ENCODE data around the gene TCAIM.

The TCAIM gene

GRCh38 chr3:44424758-44425157, 86.2 kb downstream of the TCAIM start:
- no peaks in the 10 kb centered on the region for H3K4me1 ChIP-seq (ENCODE audit: control insufficient read depth, insufficient read depth, low read length)
- no peaks in the 10 kb centered on the region for H3K27me3 ChIP-seq (ENCODE audit: control insufficient read depth, insufficient read depth, low read length)
- H3K4me3 ChIP-seq (ENCODE audit: low read length): no peak overlapping the region
- no CpG with 5 or more reads among the region's 3 CpGs for WGBS (ENCODE audit: insufficient coverage, insufficient read length)
- no peak for DNase-seq (ENCODE audit: low read depth, low spot score)
- no peaks in the 10 kb centered on the region for H3K36me3 ChIP-seq (ENCODE audit: control insufficient read depth, insufficient read depth, low read length)
- no peak overlapping the region for H3K27ac ChIP-seq (ENCODE audit: low read length)
- no peaks in the 10 kb centered on the region for H3K9me3 ChIP-seq (ENCODE audit: control insufficient read depth, insufficient read depth, low read length)

- Histone ChIP-seq H3K27ac (ENCODE audit: low read length) (no peak overlapping the region), H3K9me3 (ENCODE audit: control insufficient read depth, insufficient read depth, low read length) (no peaks in the 10 kb centered on the region), H3K36me3 (ENCODE audit: control insufficient read depth, insufficient read depth, low read length) (no peaks in the 10 kb centered on the region), H3K4me1 (ENCODE audit: control insufficient read depth, insufficient read depth, low read length) (no peaks in the 10 kb centered on the region), H3K27me3 (ENCODE audit: control insufficient read depth, insufficient read depth, low read length) (no peaks in the 10 kb centered on the region), H3K4me3 (ENCODE audit: low read length) (no peak overlapping the region)
- DNase-seq (ENCODE audit: low read depth, low spot score): no peak
- WGBS (ENCODE audit: insufficient coverage, insufficient read length): no CpG with 5 or more reads among the region's 3 CpGs
Observed at GRCh38 chr3:44427683-44428082, 89.1 kb downstream of the TCAIM start.

GRCh38 chr3:44428910-44429309, 90.3 kb downstream of the TCAIM start:
- Histone ChIP-seq H3K27me3 (ENCODE audit: control insufficient read depth, insufficient read depth, low read length) (no peaks in the 10 kb centered on the region), H3K27ac (ENCODE audit: low read length) (no peak overlapping the region), H3K9me3 (ENCODE audit: control insufficient read depth, insufficient read depth, low read length) (no peaks in the 10 kb centered on the region), H3K4me1 (ENCODE audit: control insufficient read depth, insufficient read depth, low read length) (no peaks in the 10 kb centered on the region), H3K4me3 (ENCODE audit: low read length) (no peak overlapping the region), H3K36me3 (ENCODE audit: control insufficient read depth, insufficient read depth, low read length) (no peaks in the 10 kb centered on the region)
- no CpG with 5 or more reads among the region's 7 CpGs for WGBS (ENCODE audit: insufficient coverage, insufficient read length)
- no peak for DNase-seq (ENCODE audit: low read depth, low spot score)

GRCh38 chr3:44429459-44429858, 90.9 kb downstream of the TCAIM start:
- no peak for DNase-seq (ENCODE audit: low read depth, low spot score)
- H3K4me3 ChIP-seq (ENCODE audit: low read length): no peak overlapping the region
- WGBS (ENCODE audit: insufficient coverage, insufficient read length): no CpG with 5 or more reads among the region's 6 CpGs

GRCh38 chr3:44430466-44430865, 91.9 kb downstream of the TCAIM start:
- no peaks in the 10 kb centered on the region for H3K9me3 ChIP-seq (ENCODE audit: control insufficient read depth, insufficient read depth, low read length)
- no peak for DNase-seq (ENCODE audit: low read depth, low spot score)
- H3K27ac ChIP-seq (ENCODE audit: low read length): no peak overlapping the region
- WGBS (ENCODE audit: insufficient coverage, insufficient read length): no CpG with 5 or more reads among the region's 4 CpGs
- no peaks in the 10 kb centered on the region for H3K36me3 ChIP-seq (ENCODE audit: control insufficient read depth, insufficient read depth, low read length)
- no peaks in the 10 kb centered on the region for H3K4me1 ChIP-seq (ENCODE audit: control insufficient read depth, insufficient read depth, low read length)
- no peaks in the 10 kb centered on the region for H3K27me3 ChIP-seq (ENCODE audit: control insufficient read depth, insufficient read depth, low read length)
- no peak overlapping the region for H3K4me3 ChIP-seq (ENCODE audit: low read length)

More at GRCh38 chr3:44429459-44429858, 90.9 kb downstream of the TCAIM start:
- H3K27ac ChIP-seq (ENCODE audit: low read length): no peak overlapping the region
- no peaks in the 10 kb centered on the region for H3K27me3 ChIP-seq (ENCODE audit: control insufficient read depth, insufficient read depth, low read length)
- H3K9me3 ChIP-seq (ENCODE audit: control insufficient read depth, insufficient read depth, low read length): no peaks in the 10 kb centered on the region
- no peaks in the 10 kb centered on the region for H3K36me3 ChIP-seq (ENCODE audit: control insufficient read depth, insufficient read depth, low read length)
- no peaks in the 10 kb centered on the region for H3K4me1 ChIP-seq (ENCODE audit: control insufficient read depth, insufficient read depth, low read length)

- no peak overlapping the region for H3K27ac ChIP-seq (ENCODE audit: low read length)
- no peaks in the 10 kb centered on the region for H3K36me3 ChIP-seq (ENCODE audit: control insufficient read depth, insufficient read depth, low read length)
- H3K4me1 ChIP-seq (ENCODE audit: control insufficient read depth, insufficient read depth, low read length): no peaks in the 10 kb centered on the region
- H3K9me3 ChIP-seq (ENCODE audit: control insufficient read depth, insufficient read depth, low read length): no peaks in the 10 kb centered on the region
- WGBS (ENCODE audit: insufficient coverage, insufficient read length): no CpG with 5 or more reads among the region's 5 CpGs
- no peaks in the 10 kb centered on the region for H3K27me3 ChIP-seq (ENCODE audit: control insufficient read depth, insufficient read depth, low read length)
- DNase-seq (ENCODE audit: low read depth, low spot score): no peak
- H3K4me3 ChIP-seq (ENCODE audit: low read length): no peak overlapping the region
Observed at GRCh38 chr3:44434834-44435510, 96.4 kb downstream of the TCAIM start.

- Histone ChIP-seq H3K4me1 (ENCODE audit: control insufficient read depth, insufficient read depth, low read length) (no peaks in the 10 kb centered on the region), H3K4me3 (ENCODE audit: low read length) (no peak overlapping the region), H3K36me3 (ENCODE audit: control insufficient read depth, insufficient read depth, low read length) (no peaks in the 10 kb centered on the region), H3K27me3 (ENCODE audit: control insufficient read depth, insufficient read depth, low read length) (no peaks in the 10 kb centered on the region), H3K9me3 (ENCODE audit: control insufficient read depth, insufficient read depth, low read length) (no peaks in the 10 kb centered on the region), H3K27ac (ENCODE audit: low read length) (no peak overlapping the region)
- WGBS (ENCODE audit: insufficient coverage, insufficient read length): no CpG with 5 or more reads among the region's 1 CpG
- DNase-seq (ENCODE audit: low read depth, low spot score): no peak
Observed at GRCh38 chr3:44436181-44436580, 97.6 kb downstream of the TCAIM start.

- H3K4me1 ChIP-seq (ENCODE audit: control insufficient read depth, insufficient read depth, low read length): no peaks in the 10 kb centered on the region
- H3K9me3 ChIP-seq (ENCODE audit: control insufficient read depth, insufficient read depth, low read length): no peaks in the 10 kb centered on the region
- H3K27ac ChIP-seq (ENCODE audit: low read length): no peak overlapping the region
- DNase-seq (ENCODE audit: low read depth, low spot score): no peak
- no CpG with 5 or more reads among the region's 7 CpGs for WGBS (ENCODE audit: insufficient coverage, insufficient read length)
- no peaks in the 10 kb centered on the region for H3K27me3 ChIP-seq (ENCODE audit: control insufficient read depth, insufficient read depth, low read length)
- no peak overlapping the region for H3K4me3 ChIP-seq (ENCODE audit: low read length)
- no peaks in the 10 kb centered on the region for H3K36me3 ChIP-seq (ENCODE audit: control insufficient read depth, insufficient read depth, low read length)
Observed at GRCh38 chr3:44437800-44438199, 99.2 kb downstream of the TCAIM start.

- H3K27me3 ChIP-seq (ENCODE audit: control insufficient read depth, insufficient read depth, low read length): no peaks in the 10 kb centered on the region
- WGBS (ENCODE audit: insufficient coverage, insufficient read length): no CpG with 5 or more reads among the region's 7 CpGs
- no peaks in the 10 kb centered on the region for H3K9me3 ChIP-seq (ENCODE audit: control insufficient read depth, insufficient read depth, low read length)
- no peak overlapping the region for H3K4me3 ChIP-seq (ENCODE audit: low read length)
- H3K4me1 ChIP-seq (ENCODE audit: control insufficient read depth, insufficient read depth, low read length): no peaks in the 10 kb centered on the region
- DNase-seq (ENCODE audit: low read depth, low spot score): no peak
- H3K36me3 ChIP-seq (ENCODE audit: control insufficient read depth, insufficient read depth, low read length): no peaks in the 10 kb centered on the region
- H3K27ac ChIP-seq (ENCODE audit: low read length): no peak overlapping the region
Observed at GRCh38 chr3:44439499-44440295, 101.1 kb downstream of the TCAIM start.

GRCh38 chr3:44442596-44443309, 104.2 kb downstream of the TCAIM start:
- peaks cover 9% of the 10 kb centered on the region; the same call in 1 of the 2 replicates for H3K36me3 ChIP-seq (ENCODE audit: control insufficient read depth, insufficient read depth, low read length)
- H3K9me3 ChIP-seq (ENCODE audit: control insufficient read depth, insufficient read depth, low read length): no peaks in the 10 kb centered on the region
- no peaks in the 10 kb centered on the region for H3K4me1 ChIP-seq (ENCODE audit: control insufficient read depth, insufficient read depth, low read length)
- WGBS (ENCODE audit: insufficient coverage, insufficient read length): no CpG with 5 or more reads among the region's 2 CpGs
- no peak overlapping the region for H3K4me3 ChIP-seq (ENCODE audit: low read length)
- no peak for DNase-seq (ENCODE audit: low read depth, low spot score)
- H3K27me3 ChIP-seq (ENCODE audit: control insufficient read depth, insufficient read depth, low read length): no peaks in the 10 kb centered on the region
- no peak overlapping the region for H3K27ac ChIP-seq (ENCODE audit: low read length)
